Fibroblast of the aortic adventitia (primary cell): ENCODE measurements around the gene NRCAM. TPM values are rescaled to one million over a fixed set of nuclear protein-coding genes. Genes with fewer than 3 reads are reported as not detected.

Experiments used
- DNase-seq: peaks from one replicate; pipeline ENCODE4 v3.0.0-alpha.2; 2010; ENCODE audit warnings: low read depth
- H3K4me3 ChIP-seq: 2 replicates; pipeline ENCODE4 v1.5.1; 2011; ENCODE audit warnings: low read depth, mild to moderate bottlenecking, control low read depth, low read length, moderate library complexity
- CTCF ChIP-seq: IDR thresholded peaks from 2 replicates; pipeline ENCODE4 v1.5.1; 2011; ENCODE audit warnings: mild to moderate bottlenecking, low read length, control low read depth, inconsistent platforms; ENCODE audit not compliant: insufficient read depth
- total RNA-seq: library from RNA; depleted of rRNA; stranded (reverse); fragments of >200 nt; gene quantifications from 2 replicates; pipeline ENCODE4 v1.2.3, GENCODE V29; 2012; ENCODE audit warnings: low replicate concordance

The NRCAM gene
- total RNA-seq, 1 donor, result 2.3 TPM

GRCh38 chr7:108296911-108297310 is 159.3 kb downstream of the NRCAM start:
- TF ChIP-seq CTCF, result no peak
- DNase-seq, result no peak
- H3K4me3 ChIP-seq, result no peak overlapping the region

GRCh38 chr7:108294595-108294994 is 161.6 kb downstream of the NRCAM start:
- no peak for DNase-seq
- no peak for TF ChIP-seq CTCF
- no peak overlapping the region for H3K4me3 ChIP-seq

- peak; percentile 50 for DNase-seq
- TF ChIP-seq CTCF, result no peak
Measured at GRCh38 chr7:108293149-108293612, 163.1 kb downstream of the NRCAM start.

GRCh38 chr7:108292541-108292940 is 163.7 kb downstream of the NRCAM start:
- peak; percentile 35 for DNase-seq
- no peak for TF ChIP-seq CTCF
- no peak overlapping the region for H3K4me3 ChIP-seq

More at GRCh38 chr7:108293149-108293612, 163.1 kb downstream of the NRCAM start:
- no peak overlapping the region for H3K4me3 ChIP-seq

- H3K4me3 ChIP-seq, result no peak overlapping the region
- TF ChIP-seq CTCF, result no peak
- DNase-seq, result peak; percentile 75
Measured at GRCh38 chr7:108291791-108292440, 164.3 kb downstream of the NRCAM start.

GRCh38 chr7:108291152-108291508 is 165.1 kb downstream of the NRCAM start:
- DNase-seq, result no peak

More at GRCh38 chr7:108291152-108291508, 165.1 kb downstream of the NRCAM start:
- no peak for TF ChIP-seq CTCF
- H3K4me3 ChIP-seq, result no peak overlapping the region
